HG03103 (cell line): ENCODE results near the gene SMIM1.
"Not testable (repeated sequence)": the region's sequence is repeated elsewhere in the genome, so short reads cannot be mapped to it uniquely, and the experiment has no call there.

Source experiments
- ATAC-seq: cut with Tn5 transposase; IDR thresholded peaks from one replicate; pipeline ENCODE4 v1.9.1; 2021; ENCODE audit warnings: low read depth; ENCODE audit not compliant: unreplicated experiment

Gene SMIM1

GRCh38 chr1:3789421-3790300, 17.1 kb downstream of the SMIM1 start:
- ATAC-seq, result no peak

DNA sequence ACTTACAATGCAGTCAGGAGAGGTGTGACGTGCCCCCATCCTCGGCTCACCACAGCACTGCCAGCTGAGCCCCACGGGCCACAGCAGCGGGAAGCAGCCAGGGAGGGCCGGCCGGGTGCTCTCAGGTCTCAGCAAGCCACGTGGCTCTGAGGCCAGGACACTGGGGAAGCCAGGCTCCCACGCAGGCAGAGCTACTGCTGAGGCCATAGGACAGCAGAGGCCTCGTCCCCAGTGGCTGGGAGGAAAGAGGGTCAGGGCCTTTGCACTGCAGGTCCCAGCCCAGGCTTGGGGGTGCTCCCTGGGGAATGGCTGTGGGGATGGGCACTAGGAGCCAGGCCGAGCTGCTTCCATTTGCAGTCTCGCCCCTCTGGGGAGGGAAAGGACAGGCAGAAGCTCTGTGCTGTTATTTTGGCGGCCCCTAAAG, 18.0 kb downstream of the SMIM1 start:
- ATAC-seq, result no peak

GRCh38 chr1:3790952-3791351, 18.4 kb downstream of the SMIM1 start:
- ATAC-seq, result no peak

- ATAC-seq, result no peak
Observed at GRCh38 chr1:3795453-3796214, 23.1 kb downstream of the SMIM1 start.

DNA sequence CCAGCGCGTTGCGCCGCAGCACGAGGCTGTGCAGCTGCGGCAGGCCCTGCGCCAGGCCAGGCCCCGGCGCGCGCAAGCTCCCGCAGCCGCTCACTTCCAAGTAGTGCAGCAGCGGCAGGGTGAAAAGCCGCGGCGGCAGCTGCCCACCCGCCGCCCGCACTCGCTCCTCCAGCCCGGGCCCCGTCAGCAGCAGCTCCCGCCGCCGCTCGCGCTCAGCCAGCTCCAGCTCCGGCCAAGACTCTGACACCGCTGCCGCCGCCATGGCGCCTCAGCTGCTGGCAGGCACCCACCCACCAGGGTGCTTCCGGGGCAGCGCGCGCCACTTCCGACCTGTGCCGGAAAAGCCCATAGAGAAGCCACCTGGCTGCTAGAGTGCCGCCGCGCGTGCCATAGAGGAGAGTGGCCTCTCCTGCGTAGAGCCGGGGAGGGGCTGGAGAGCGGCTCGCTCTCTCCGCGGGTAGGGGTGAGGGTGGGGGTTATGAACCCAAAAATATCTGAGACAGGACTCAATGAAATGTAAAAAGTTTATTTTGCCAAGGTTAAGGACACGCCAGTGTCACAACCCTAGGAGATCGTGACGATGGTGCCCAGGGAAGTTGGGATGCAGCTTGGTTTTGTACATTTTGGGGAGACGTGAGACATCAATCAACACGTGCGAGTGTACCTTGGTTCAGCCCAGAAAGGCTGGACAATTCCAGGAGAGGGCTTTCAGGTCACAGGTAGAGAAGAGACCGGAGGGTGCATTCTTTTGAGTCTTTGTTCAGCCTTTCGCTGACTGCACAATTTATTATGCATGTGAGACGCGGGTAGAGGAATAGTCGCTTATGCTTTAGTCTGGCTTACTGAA, 23.9 kb downstream of the SMIM1 start, which contains the start of gene LRRC47:
Gene LRRC47 (minus strand): TSS at position 284 of the 847 bp plus-strand sequence. CDS start 22 bp downstream, at position 262.
- peak; percentile 94 for ATAC-seq

DNA sequence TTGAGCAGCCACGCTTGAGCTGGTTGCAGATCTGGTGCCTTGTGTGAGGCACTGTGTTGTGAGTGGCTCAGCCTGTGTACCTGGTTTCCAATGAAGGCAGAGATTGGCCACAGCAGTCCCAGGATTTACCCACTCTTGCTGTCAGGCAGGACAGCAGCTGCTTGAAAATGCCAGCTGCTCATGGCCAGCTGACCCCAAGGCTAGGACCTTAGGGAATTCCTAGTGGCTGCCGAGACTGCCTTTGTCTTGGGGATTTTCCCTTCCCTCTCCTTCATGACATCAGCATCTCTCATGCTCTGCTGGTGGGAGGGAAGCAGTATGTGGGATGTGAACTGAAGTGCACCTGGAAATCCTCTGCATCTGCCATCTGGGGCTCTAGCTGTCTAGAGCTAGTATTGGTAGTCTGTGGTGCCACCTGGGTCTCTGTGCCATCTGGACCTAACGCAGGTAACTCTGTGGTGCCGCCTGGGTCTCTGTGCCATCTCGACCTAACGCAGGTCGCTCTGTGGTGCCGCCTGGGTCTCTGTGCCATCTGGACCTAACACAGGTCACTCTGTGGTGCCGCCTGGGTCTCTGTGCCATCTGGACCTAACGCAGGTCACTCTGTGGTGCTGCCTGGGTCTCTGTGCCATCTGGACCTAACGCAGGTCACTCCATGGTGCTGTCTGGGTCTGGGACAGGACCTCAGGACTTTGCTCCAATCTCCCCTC, 27.6 kb downstream of the SMIM1 start:
- ATAC-seq, result no peak

GRCh38 chr1:3800795-3801194, 28.2 kb downstream of the SMIM1 start:
- ATAC-seq, result not testable (repeated sequence)

DNA sequence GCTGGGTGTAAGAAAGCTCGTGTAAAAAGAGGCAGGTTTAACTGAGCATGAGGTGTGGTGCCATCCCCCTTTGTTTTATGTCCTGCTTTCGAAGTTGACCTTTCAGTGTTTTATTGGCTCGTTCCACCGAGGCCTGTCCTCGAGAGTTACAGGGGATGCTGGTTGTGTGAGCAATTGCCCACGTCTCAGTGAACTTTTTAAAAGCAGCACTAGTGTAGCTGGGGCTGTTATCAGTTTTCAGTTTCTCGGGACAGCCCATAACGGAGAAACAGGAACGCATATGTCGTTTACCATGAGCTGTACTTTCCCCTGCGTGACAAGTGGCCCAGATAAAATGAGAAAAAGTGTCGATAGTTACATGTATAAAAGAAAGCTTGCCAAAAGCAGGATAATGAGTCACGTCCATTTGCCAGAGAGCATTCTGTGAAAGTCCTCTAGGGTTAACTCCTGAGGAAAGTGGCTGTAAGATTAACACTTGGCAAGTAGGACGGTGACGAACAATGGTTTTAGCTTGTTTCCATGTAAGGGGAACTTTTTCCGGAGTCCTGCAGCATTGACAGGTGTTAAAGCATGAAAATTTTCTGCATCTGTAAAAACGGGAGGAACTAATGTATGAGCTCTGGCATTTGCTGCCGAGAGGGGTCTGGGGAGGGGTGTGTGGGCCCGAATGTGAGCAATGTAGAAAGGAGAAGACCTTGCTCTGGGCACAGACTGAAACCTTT, 31.5 kb downstream of the SMIM1 start:
- no peak for ATAC-seq

- ATAC-seq, result not testable (repeated sequence)
Observed at GRCh38 chr1:3804627-3804944, 32.0 kb downstream of the SMIM1 start.

GRCh38 chr1:3805038-3805437, 32.5 kb downstream of the SMIM1 start:
- no peak for ATAC-seq

- no peak for ATAC-seq
Observed at GRCh38 chr1:3807769-3808168, 35.2 kb downstream of the SMIM1 start.

GRCh38 chr1:3809680-3810079, 37.1 kb downstream of the SMIM1 start:
- ATAC-seq, result no peak

GRCh38 chr1:3810149-3810761, 37.7 kb downstream of the SMIM1 start:
- ATAC-seq, result not testable (repeated sequence)

DNA sequence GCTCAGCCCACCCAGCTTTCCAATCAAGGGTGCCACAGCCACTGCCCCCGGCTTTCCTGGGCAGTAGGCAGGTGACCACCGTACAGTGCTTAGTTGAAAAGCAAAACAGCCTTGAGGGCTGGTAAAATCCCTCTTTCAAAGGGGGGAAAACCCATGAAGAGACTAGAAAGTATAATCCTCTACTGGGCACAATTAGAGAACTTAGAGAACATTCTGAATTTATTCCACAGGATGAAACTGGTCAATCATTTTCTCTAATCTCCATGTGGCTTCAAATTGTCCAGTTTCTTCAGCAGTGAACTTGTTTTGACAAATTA, 39.0 kb downstream of the SMIM1 start:
- ATAC-seq, result no peak

DNA sequence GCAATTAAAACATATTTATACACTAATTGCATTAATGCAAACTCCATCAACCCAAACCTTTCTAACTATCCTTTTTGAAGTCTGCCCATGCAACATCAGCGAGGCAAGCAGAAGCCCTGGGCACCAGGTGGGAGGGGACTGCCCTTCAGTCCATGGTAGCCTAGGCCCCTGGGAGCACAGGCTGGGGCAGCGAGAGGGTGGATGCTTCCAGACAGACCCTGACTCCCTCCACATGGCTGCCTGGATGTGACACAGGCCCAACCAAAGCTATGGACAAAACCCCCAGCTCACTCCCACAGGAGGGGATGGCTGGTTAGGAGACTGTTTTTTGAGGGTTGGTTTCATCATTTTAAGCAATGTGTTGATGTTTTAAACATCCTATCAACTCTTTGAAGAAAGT, 41.5 kb downstream of the SMIM1 start:
- ATAC-seq, result no peak

DNA sequence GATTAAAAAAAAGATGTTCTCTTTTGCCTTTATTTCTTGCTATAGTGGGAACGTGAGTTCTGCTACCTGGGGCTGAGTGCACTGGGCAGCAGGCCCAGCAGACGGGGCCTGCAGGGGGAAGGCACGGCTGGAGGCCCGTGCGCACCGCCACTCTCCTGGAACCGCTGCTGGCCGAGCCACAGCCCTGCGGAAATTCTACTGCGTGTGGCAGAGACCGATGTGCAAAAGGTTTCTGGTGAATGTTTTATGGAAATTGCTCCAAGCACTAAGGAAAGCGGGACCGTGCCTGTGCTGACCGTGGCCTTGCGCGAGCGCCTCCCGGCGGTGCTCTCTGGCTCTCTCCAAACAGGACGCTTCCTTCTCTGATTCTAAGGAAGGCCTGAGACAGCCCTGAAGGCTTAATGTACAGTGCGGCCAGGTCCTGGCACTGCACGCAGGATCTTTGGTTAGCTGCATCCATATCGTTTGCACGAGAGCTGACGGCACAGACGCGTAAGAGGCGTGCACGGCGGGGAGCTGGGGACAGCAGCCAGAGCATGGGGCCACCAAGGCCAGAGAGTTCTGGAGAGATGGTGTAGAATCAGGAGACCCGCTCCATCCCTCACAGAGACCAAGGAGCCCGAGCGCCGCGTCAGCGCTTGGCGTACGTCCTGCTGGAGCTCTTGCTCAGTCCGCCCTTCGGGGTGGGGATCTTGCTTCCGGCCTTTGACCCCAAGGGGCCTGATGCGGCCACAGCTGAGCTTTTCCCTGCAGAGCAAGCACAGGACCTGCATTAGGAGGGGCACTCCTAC, 42.4 kb downstream of the SMIM1 start:
- ATAC-seq, result no peak

DNA sequence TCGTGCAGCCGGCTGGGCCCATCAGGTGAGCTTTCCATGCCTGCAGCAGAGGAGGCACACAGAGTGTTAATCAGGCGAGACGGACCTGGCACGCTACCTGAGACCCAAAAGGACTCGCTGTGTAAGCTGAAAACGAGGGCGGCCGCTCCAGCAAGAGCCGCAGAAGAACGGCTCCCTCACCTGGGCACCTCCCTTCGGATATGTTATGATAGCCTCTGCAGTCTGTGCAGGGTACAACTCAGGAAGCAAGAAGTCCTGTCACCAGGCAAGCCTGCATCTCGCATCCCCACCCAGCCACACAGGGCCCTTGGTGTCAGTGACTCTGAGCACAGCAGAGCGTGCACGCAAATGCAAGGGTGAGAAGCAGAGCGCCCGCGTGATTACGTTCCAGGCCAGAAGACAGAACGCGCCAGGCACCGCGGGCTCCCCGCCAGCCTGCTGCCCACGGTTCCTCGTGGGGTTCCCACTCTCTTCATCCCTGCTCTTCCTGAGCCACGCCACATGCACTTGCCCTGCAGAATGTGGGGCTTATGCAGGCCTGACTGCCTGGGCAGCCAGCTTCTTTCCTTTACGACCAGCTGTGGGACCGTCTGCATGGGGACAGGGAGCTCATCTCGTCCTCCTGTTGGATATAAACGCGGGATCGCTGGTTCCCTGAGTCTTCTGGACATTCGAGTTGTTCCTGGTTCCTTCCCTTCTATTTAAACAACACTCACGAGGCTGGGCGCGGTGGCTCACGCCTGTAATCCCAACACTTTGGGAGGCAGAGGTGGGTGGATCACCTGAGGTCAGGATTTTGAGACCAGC, 44.0 kb downstream of the SMIM1 start:
- ATAC-seq, result no peak
